CD4-positive, alpha-beta T cell (primary cell): Measurements from ENCODE around the gene EPHA4. TPM values are rescaled to one million over a fixed set of nuclear protein-coding genes. Genes with fewer than 3 reads are reported as not detected.

Experiments
- ATAC-seq: fragments of 200-7000 bp; cut with Tn5 transposase; one replicate; pipeline ENCODE4 v1.10.0; 2022; ENCODE audit warnings: mild to moderate bottlenecking; ENCODE audit not compliant: poor library complexity
- CTCF ChIA-PET: fragments of 350-600 bp; sonication (Branson Sonifier 250); formaldehyde crosslinking; loops from one replicate; lab custom pipeline; 2021; ENCODE audit warnings: antibody characterized with exemption, inconsistent platforms; lab: Charles Lee
- POLR2A ChIA-PET: fragments of 350-600 bp; sonication (Branson Sonifier 250); formaldehyde crosslinking; loops from one replicate; lab custom pipeline; 2021; ENCODE audit warnings: antibody characterized with exemption, inconsistent platforms; lab: Charles Lee
- DNase-seq, 14 experiments: peaks; one replicate each; pipeline ENCODE4 v3.0.0-alpha.2; 2013 to 2020; ENCODE audit warnings: mixed read lengths in 2 of 14
- H3K27ac ChIP-seq, 2 donors: one replicate each; pipeline versions ENCODE4 v1.5.1 to v1.7.0; 2013; ENCODE audit warnings: low read length in 2 of 2, low read depth in 1 of 2, mild to moderate bottlenecking in 1 of 2
- H3K27me3 ChIP-seq, 2 experiments: 1 replicate in 1 of 2; 2 replicates in 1 of 2; pipeline versions ENCODE4 v1.6.1 to v1.7.0; 2013; ENCODE audit warnings: low read length in 2 of 2, control low read depth in 1 of 2, mild to moderate bottlenecking in 1 of 2, moderate library complexity in 1 of 2; ENCODE audit not compliant: insufficient read depth in 2 of 2, control insufficient read depth in 1 of 2
- H3K36me3 ChIP-seq: one replicate; pipeline ENCODE4 v1.6.1; 2013; ENCODE audit warnings: low read length, control low read depth; ENCODE audit not compliant: insufficient read depth
- H3K4me1 ChIP-seq: one replicate; pipeline ENCODE4 v1.6.1; 2013; ENCODE audit warnings: low read length, control low read depth; ENCODE audit not compliant: insufficient read depth
- H3K4me3 ChIP-seq: one replicate; pipeline ENCODE4 v1.5.1; 2013; ENCODE audit warnings: mild to moderate bottlenecking, low read length, moderate library complexity
- H3K9me3 ChIP-seq, 2 experiments: 1 replicate in 1 of 2; 2 replicates in 1 of 2; pipeline versions ENCODE4 v1.6.1 to v1.7.0; 2013; ENCODE audit warnings: low read length in 2 of 2, mild to moderate bottlenecking in 2 of 2, control low read depth in 1 of 2, moderate library complexity in 1 of 2; ENCODE audit not compliant: control insufficient read depth in 1 of 2, insufficient read depth in 1 of 2
- H3K27ac Mint-ChIP-seq: one replicate; pipeline ENCODE4 v1.8.0; 2020; ENCODE audit warnings: mixed read lengths
- H3K27me3 Mint-ChIP-seq: one replicate; pipeline ENCODE4 v1.8.0; 2021; ENCODE audit warnings: mixed read lengths
- H3K36me3 Mint-ChIP-seq: one replicate; pipeline ENCODE4 v1.8.0; 2021; ENCODE audit warnings: low read depth, mixed read lengths
- H3K4me1 Mint-ChIP-seq: one replicate; pipeline ENCODE4 v1.8.0; 2021; ENCODE audit warnings: low read depth, mixed read lengths
- H3K4me3 Mint-ChIP-seq: one replicate; pipeline ENCODE4 v1.8.0; 2020; ENCODE audit warnings: mild to moderate bottlenecking, mixed read lengths
- H3K9me3 Mint-ChIP-seq: one replicate; pipeline ENCODE4 v1.8.0; 2020; ENCODE audit warnings: mixed read lengths
- intact Hi-C, 2 experiments: fragments of 100-400 bp; cut with DNase I in 1 of 2; cut with micrococcal nuclease in 1 of 2; formaldehyde crosslinking; loops; one replicate each; pipeline versions ENCODE4 v1.15.1 to v1.9.0; 2023 to 2025; cut with DNase I, micrococcal nuclease
- total RNA-seq, 174 experiments: library from RNA in 2 of 174; stranded (reverse) in 2 of 174; gene quantifications; one replicate each; pipeline ENCODE4 v1.2.3 and lab custom pipeline; 2021 to 2026
- TF ChIP-seq, protein P1 (sequence below): fragments of 200-600 bp; IDR thresholded peaks from one replicate; pipeline ENCODE4 v1.8.0; 2022; ENCODE audit warnings: antibody characterized with exemption, mild to moderate bottlenecking

EPHA4 gene
- total RNA-seq, 2 experiments from 2014 or later, result 85.7 to 86.5 TPM

DNA sequence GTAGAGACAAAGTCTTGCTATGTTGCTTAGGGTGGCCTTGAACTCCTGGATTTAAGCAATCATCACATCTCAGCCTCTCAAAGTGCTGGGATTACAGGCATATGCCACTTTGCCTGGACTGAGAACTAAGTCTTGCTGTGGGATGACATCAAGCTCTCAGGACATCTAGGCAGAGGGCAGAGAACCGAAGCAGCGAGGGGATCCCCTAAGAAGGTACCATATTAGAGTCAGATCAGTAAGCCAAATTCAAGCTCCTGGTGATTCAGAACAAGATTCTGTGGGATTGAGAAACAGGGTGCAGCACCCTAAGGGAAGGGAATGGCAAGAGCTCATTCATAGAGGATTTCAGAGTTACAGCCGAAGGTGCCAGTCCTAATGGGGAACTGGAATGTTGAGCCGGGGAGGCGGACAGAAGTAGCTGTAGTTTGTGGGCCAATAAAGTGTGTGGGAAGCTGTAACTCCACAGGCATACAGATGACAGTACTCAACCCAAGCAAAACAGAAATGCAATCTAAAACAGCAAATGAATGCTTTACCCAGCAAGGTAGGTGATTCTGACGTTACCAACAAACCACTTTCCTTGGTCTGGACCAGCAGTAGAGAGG is 30.9 kb downstream of the EPHA4 start:
- Mint-ChIP-seq H3K27me3 (no peaks in the 10 kb centered on the region), H3K27ac (no peak overlapping the region), H3K9me3 (no peaks in the 10 kb centered on the region), H3K36me3 (peaks cover 11% of the 10 kb centered on the region), H3K4me1 (peaks cover 10% of the 10 kb centered on the region), H3K4me3 (no peak overlapping the region)
- Histone ChIP-seq H3K27me3 (no peaks in the 10 kb centered on the region), H3K4me3 (no peak overlapping the region), H3K9me3 (no peaks in the 10 kb centered on the region), H3K4me1 (no peaks in the 10 kb centered on the region), H3K27ac (no peak overlapping the region), H3K36me3 (no peaks in the 10 kb centered on the region)
- intact Hi-C loops, result no loop called here
- TF ChIP-seq, protein P1, sequence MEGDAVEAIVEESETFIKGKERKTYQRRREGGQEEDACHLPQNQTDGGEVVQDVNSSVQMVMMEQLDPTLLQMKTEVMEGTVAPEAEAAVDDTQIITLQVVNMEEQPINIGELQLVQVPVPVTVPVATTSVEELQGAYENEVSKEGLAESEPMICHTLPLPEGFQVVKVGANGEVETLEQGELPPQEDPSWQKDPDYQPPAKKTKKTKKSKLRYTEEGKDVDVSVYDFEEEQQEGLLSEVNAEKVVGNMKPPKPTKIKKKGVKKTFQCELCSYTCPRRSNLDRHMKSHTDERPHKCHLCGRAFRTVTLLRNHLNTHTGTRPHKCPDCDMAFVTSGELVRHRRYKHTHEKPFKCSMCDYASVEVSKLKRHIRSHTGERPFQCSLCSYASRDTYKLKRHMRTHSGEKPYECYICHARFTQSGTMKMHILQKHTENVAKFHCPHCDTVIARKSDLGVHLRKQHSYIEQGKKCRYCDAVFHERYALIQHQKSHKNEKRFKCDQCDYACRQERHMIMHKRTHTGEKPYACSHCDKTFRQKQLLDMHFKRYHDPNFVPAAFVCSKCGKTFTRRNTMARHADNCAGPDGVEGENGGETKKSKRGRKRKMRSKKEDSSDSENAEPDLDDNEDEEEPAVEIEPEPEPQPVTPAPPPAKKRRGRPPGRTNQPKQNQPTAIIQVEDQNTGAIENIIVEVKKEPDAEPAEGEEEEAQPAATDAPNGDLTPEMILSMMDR, result no peak
- no peak for DNase-seq
- CTCF ChIA-PET, result interaction anchor here (0.7 kb wide), 1 partner anchor 23 kb away, joined by 3 read pairs; no protein-coding TSS in a partner anchor
- ATAC-seq, result no peak
- POLR2A ChIA-PET, result interaction anchor here (0.6 to 1.5 kb wide), 2 partner anchors 11 to 18 kb away, joined by 3 to 4 read pairs; no protein-coding TSS in a partner anchor

DNA sequence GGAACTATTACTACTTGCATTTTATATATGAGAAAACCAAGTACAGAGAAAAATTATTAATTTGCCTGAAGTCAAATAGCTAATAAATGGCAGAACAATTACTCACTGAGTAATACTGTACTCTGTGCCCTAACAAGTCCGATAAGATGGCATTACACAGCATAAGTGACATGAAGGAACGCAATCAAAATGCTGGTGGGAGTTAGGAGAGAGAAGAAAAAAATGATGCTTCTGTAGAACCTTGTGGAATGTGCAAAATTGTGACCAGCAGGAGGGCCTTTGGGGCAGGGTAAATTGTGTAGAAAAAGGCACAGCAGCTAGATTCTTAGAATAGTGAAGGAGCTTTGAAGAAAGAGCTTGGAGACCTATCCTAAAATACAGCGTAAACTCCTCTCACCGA is 32.9 kb downstream of the EPHA4 start:
- Mint-ChIP-seq H3K4me1 (peaks cover 30% of the 10 kb centered on the region), H3K27ac (no peak overlapping the region), H3K36me3 (peaks cover 11% of the 10 kb centered on the region), H3K4me3 (no peak overlapping the region), H3K9me3 (no peaks in the 10 kb centered on the region), H3K27me3 (no peaks in the 10 kb centered on the region)
- intact Hi-C loops, result no loop called here
- POLR2A ChIA-PET, result interaction anchor here (1.4 kb wide), 1 partner anchor 21 kb away, joined by 8 read pairs; no protein-coding TSS in a partner anchor
- no peak overlapping the region for H3K4me3 ChIP-seq
- H3K27me3 ChIP-seq, result no peaks in the 10 kb centered on the region
- H3K9me3 ChIP-seq, result no peaks in the 10 kb centered on the region
- no peaks in the 10 kb centered on the region for H3K4me1 ChIP-seq
- DNase-seq, result no peak
- CTCF ChIA-PET, result no interaction called here
- H3K27ac ChIP-seq, result no peak overlapping the region
- TF ChIP-seq, protein P1, result no peak
- ATAC-seq, result no peak
- no peaks in the 10 kb centered on the region for H3K36me3 ChIP-seq

DNA sequence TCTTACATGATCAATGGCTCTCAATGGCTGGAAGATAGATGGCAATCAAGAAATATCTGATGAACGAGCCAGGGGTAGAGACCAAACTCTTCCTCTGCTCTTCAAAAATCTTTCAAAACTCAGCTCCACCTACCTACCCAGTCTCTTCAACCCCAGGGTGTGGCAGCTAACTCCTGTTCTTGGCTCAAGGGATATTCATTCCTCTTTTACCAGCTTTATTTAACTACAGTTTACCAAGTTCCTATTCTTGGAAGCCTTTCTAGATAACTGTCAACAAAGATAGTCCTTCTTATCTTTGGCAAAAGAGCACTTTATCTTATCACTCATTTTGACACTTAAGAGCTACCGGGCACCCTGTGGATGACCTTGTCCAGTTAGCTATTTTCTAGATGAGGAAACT is 36.3 kb downstream of the EPHA4 start:
- Mint-ChIP-seq H3K9me3 (no peaks in the 10 kb centered on the region), H3K4me3 (no peak overlapping the region), H3K27ac (no peak overlapping the region), H3K4me1 (peaks cover 55% of the 10 kb centered on the region), H3K27me3 (no peaks in the 10 kb centered on the region), H3K36me3 (peaks cover 15% of the 10 kb centered on the region)
- intact Hi-C loops, result no loop called here
- ChIA-PET POLR2A (interaction anchor here (3.0 kb wide), 1 partner anchor 17 kb away, joined by 13 read pairs; no protein-coding TSS in a partner anchor), CTCF (interaction anchor here (1.8 kb wide), 1 partner anchor 37 kb away, joined by 4 read pairs; no protein-coding TSS in a partner anchor)
- Histone ChIP-seq H3K9me3 (no peaks in the 10 kb centered on the region), H3K36me3 (no peaks in the 10 kb centered on the region), H3K4me3 (no peak overlapping the region), H3K4me1 (peaks cover 6% of the 10 kb centered on the region), H3K27me3 (no peaks in the 10 kb centered on the region), H3K27ac (no peak overlapping the region)
- ATAC-seq (no peak), DNase-seq (no peak)
- TF ChIP-seq, protein P1, result no peak
